GM23338 (cell line): ENCODE measurements around the gene PKD2. TPM values are rescaled to one million over a fixed set of nuclear protein-coding genes. Genes with fewer than 3 reads are reported as not detected.

Experiments used
- ATAC-seq: fragments of 200-7000 bp; cut with Tn5 transposase; 3 replicates; pipeline ENCODE4 v1.9.1; 2020
- DNase-seq: peaks from one replicate; pipeline ENCODE4 v3.0.0-alpha.2; 2015; ENCODE audit warnings: low spot score
- H2AFZ ChIP-seq: fragments of 200-600 bp; sonication (generic); 2 replicates; pipeline ENCODE4 v1.8.0; 2016; ENCODE audit warnings: antibody characterized with exemption, mild to moderate bottlenecking, moderate library complexity
- H3F3A ChIP-seq: fragments of 200-600 bp; sonication (generic); replicated peaks from 2 replicates; pipeline ENCODE4 v1.8.0; 2017; ENCODE audit warnings: antibody characterized with exemption, mixed run types, low read depth
- H3K27ac ChIP-seq: fragments of 200-600 bp; sonication (generic); 2 replicates; pipeline ENCODE4 v1.6.1; 2016; ENCODE audit warnings: low read depth
- H3K27me3 ChIP-seq: fragments of 200-600 bp; sonication (generic); 2 replicates; pipeline ENCODE4 v1.8.0; 2016; ENCODE audit warnings: mild to moderate bottlenecking, mixed run types, moderate library complexity; ENCODE audit not compliant: insufficient read depth
- H3K36me3 ChIP-seq: fragments of 200-600 bp; sonication (generic); 2 replicates; pipeline ENCODE4 v1.8.0; 2016; ENCODE audit warnings: mild to moderate bottlenecking; ENCODE audit not compliant: insufficient read depth
- H3K4me1 ChIP-seq: fragments of 200-600 bp; sonication (generic); 2 replicates; pipeline ENCODE4 v1.8.0; 2016; ENCODE audit warnings: mild to moderate bottlenecking, moderate library complexity; ENCODE audit not compliant: insufficient read depth
- H3K4me2 ChIP-seq: fragments of 200-600 bp; sonication (generic); 2 replicates; pipeline ENCODE4 v1.7.1; 2017; ENCODE audit warnings: mixed run types
- H3K4me3 ChIP-seq: fragments of 200-600 bp; sonication (generic); 2 replicates; pipeline ENCODE4 v1.6.1; 2016; ENCODE audit warnings: mixed run types
- H3K79me2 ChIP-seq: fragments of 200-600 bp; sonication (generic); replicated peaks from 2 replicates; pipeline ENCODE4 v1.8.0; 2017; ENCODE audit warnings: mild to moderate bottlenecking; ENCODE audit not compliant: insufficient read depth
- H3K9me2 ChIP-seq: fragments of 200-600 bp; sonication (generic); 2 replicates; pipeline ENCODE4 v1.8.0; 2017; ENCODE audit not compliant: insufficient read depth
- H4K20me1 ChIP-seq: fragments of 200-600 bp; sonication (generic); replicated peaks from 2 replicates; pipeline ENCODE4 v1.8.0; 2017; ENCODE audit warnings: mild to moderate bottlenecking; ENCODE audit not compliant: insufficient read depth
- H3K27ac Mint-ChIP-seq: 2 replicates; pipeline ENCODE4 v1.8.0; 2020; ENCODE audit warnings: inconsistent platforms, mild to moderate bottlenecking, moderate library complexity, mixed read lengths
- H3K27me3 Mint-ChIP-seq: 3 replicates; pipeline ENCODE4 v1.8.0; 2022; ENCODE audit warnings: low read depth, mild to moderate bottlenecking, moderate library complexity, mixed read lengths, inconsistent platforms; ENCODE audit not compliant: insufficient read depth, poor library complexity
- H3K36me3 Mint-ChIP-seq: 3 replicates; pipeline ENCODE4 v1.8.0; 2021; ENCODE audit warnings: low read depth, mild to moderate bottlenecking, inconsistent platforms, moderate library complexity, mixed read lengths
- H3K4me1 Mint-ChIP-seq: 3 replicates; pipeline ENCODE4 v1.8.0; 2020; ENCODE audit warnings: mild to moderate bottlenecking, inconsistent platforms, mixed read lengths
- H3K4me3 Mint-ChIP-seq: 3 replicates; pipeline ENCODE4 v1.8.0; 2021; ENCODE audit warnings: moderate library complexity, mild to moderate bottlenecking, inconsistent platforms, mixed read lengths
- H3K9me3 Mint-ChIP-seq: 3 replicates; pipeline ENCODE4 v1.8.0; 2020; ENCODE audit warnings: moderate library complexity, mild to moderate bottlenecking, inconsistent platforms, mixed read lengths
- CREB1 ChIP-seq: fragments of 250-450 bp; sonication (Bioruptor Pico); IDR thresholded peaks from 2 replicates; pipeline ENCODE4 v1.5.0; 2020; ENCODE audit warnings: low read depth, mild to moderate bottlenecking, moderate library complexity
- EZH2 ChIP-seq: fragments of 200-600 bp; sonication (generic); IDR thresholded peaks from one replicate; pipeline ENCODE4 v1.8.0; 2017; ENCODE audit warnings: antibody characterized with exemption, mild to moderate bottlenecking, low read depth; ENCODE audit not compliant: unreplicated experiment
- EZH2phosphoT487 ChIP-seq: fragments of 200-600 bp; sonication (generic); IDR thresholded peaks from one replicate; pipeline ENCODE4 v1.8.1; 2018; ENCODE audit warnings: antibody characterized with exemption; ENCODE audit not compliant: unreplicated experiment
- JUNB ChIP-seq: IDR thresholded peaks from one replicate; pipeline ENCODE4 v1.6.1; 2016; ENCODE audit warnings: antibody characterized with exemption; ENCODE audit not compliant: unreplicated experiment
- NANOG ChIP-seq: IDR thresholded peaks from 2 replicates; pipeline ENCODE4 v1.6.1; 2016; ENCODE audit warnings: antibody characterized with exemption, borderline replicate concordance
- POLR2AphosphoS5 ChIP-seq: IDR thresholded peaks from 2 replicates; pipeline ENCODE4 v1.6.1; 2016; ENCODE audit warnings: antibody characterized with exemption, low read depth
- STAT1 ChIP-seq: IDR thresholded peaks from one replicate; pipeline ENCODE4 v1.6.1; 2016; ENCODE audit warnings: antibody characterized with exemption; ENCODE audit not compliant: unreplicated experiment
- ZNF114 ChIP-seq: fragments of 250-450 bp; sonication (Bioruptor Pico); IDR thresholded peaks from 2 replicates; pipeline ENCODE4 v1.5.0; 2020; ENCODE audit warnings: mild to moderate bottlenecking, moderate library complexity
- ZNF331 ChIP-seq: fragments of 250-450 bp; sonication (Bioruptor Pico); IDR thresholded peaks from 2 replicates; pipeline ENCODE4 v1.5.0; 2020; ENCODE audit warnings: low read depth, mild to moderate bottlenecking, moderate library complexity
- polyA plus RNA-seq: library from polyadenylated mRNA; unstranded; fragments of >200 nt; fragmentation: Nextera tagmentation; extraction: Ambion mirVana; gene quantifications from 2 replicates; pipeline ENCODE4 v1.2.1, GENCODE V29; 2016
- total RNA-seq: library from RNA; depleted of rRNA; stranded (reverse); fragments of >200 nt; shearing (Covaris generic); gene quantifications from 2 replicates; pipeline ENCODE4 v1.2.3, GENCODE V29; 2014
- TF ChIP-seq, protein P1 (sequence below): IDR thresholded peaks from one replicate; pipeline ENCODE4 v1.6.1; 2018; ENCODE audit warnings: antibody characterized with exemption; ENCODE audit not compliant: unreplicated experiment
- TF ChIP-seq, protein P2 (sequence below), 2 experiments: fragments of 200-600 bp in 1 of 2; sonication (generic) in 1 of 2; conservative IDR thresholded peaks; 2 replicates each; pipeline versions ENCODE4 v1.5.1 to v1.6.1; 2016 to 2017; ENCODE audit warnings: antibody characterized with exemption in 2 of 2, low read depth in 2 of 2, mild to moderate bottlenecking in 2 of 2, moderate library complexity in 1 of 2
- TF ChIP-seq, protein P3 (sequence below): fragments of 250-450 bp; sonication (Bioruptor Pico); IDR thresholded peaks from 2 replicates; pipeline ENCODE4 v1.5.0; 2020; ENCODE audit warnings: mild to moderate bottlenecking, moderate library complexity

The PKD2 gene
- total and polyA plus RNA-seq, 2 experiments from 2014 or later: 17.9 to 45.3 TPM

DNA sequence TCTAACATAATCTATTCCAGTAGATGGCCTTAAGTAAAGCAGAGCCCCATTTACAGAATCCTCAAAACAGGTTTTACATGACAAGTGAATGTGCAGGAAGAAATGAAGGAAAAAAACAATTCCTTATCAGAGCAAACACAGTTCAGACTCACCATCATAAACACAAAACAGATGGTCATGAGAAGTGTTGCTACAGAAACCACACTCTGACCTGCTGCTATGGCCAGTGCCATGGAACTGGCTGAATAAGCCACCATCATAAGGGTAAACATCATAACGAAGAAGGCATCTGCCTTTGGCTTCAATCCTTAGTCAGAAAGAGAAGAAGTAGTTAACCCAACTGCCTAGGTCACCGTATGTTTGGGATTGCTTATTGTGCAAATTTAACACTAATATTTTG, 89.9 kb downstream of the PKD2 start (continued):
- TF ChIP-seq JUNB: no peak
- TF ChIP-seq EZH2: no peak
- TF ChIP-seq STAT1: no peak
- TF ChIP-seq NANOG: no peak
- TF ChIP-seq, protein P1, sequence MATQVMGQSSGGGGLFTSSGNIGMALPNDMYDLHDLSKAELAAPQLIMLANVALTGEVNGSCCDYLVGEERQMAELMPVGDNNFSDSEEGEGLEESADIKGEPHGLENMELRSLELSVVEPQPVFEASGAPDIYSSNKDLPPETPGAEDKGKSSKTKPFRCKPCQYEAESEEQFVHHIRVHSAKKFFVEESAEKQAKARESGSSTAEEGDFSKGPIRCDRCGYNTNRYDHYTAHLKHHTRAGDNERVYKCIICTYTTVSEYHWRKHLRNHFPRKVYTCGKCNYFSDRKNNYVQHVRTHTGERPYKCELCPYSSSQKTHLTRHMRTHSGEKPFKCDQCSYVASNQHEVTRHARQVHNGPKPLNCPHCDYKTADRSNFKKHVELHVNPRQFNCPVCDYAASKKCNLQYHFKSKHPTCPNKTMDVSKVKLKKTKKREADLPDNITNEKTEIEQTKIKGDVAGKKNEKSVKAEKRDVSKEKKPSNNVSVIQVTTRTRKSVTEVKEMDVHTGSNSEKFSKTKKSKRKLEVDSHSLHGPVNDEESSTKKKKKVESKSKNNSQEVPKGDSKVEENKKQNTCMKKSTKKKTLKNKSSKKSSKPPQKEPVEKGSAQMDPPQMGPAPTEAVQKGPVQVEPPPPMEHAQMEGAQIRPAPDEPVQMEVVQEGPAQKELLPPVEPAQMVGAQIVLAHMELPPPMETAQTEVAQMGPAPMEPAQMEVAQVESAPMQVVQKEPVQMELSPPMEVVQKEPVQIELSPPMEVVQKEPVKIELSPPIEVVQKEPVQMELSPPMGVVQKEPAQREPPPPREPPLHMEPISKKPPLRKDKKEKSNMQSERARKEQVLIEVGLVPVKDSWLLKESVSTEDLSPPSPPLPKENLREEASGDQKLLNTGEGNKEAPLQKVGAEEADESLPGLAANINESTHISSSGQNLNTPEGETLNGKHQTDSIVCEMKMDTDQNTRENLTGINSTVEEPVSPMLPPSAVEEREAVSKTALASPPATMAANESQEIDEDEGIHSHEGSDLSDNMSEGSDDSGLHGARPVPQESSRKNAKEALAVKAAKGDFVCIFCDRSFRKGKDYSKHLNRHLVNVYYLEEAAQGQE: no peak

DNA sequence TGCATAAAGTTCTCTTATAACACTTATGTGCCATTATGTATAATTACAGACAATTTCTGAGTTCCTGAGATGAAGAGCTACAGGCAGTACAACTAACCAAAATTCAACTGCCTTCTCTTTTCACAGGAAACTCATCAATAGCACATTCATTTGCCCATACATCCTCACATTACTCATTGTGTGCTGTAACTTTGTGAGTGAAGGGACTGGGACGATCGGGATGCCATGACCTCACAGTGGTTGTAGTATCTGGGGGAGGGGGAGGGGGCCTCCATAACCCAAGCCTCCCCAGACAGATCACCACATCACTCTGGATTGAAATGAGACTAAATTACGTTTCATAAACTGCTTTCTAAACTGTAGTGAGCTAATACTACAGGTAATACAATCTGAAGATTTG, 90.3 kb downstream of the PKD2 start:
- Histone ChIP-seq H2AFZ (no peak overlapping the region), H3K36me3 (no peaks in the 10 kb centered on the region), H3K79me2 (no peaks in the 10 kb centered on the region), H4K20me1 (no peaks in the 10 kb centered on the region; the same call in none of the 2 replicates), H3F3A (no peaks in the 10 kb centered on the region), H3K27ac (no peak overlapping the region), H3K27me3 (no peaks in the 10 kb centered on the region), H3K4me3 (no peak overlapping the region), H3K9me2 (no peaks in the 10 kb centered on the region), H3K4me2 (no peak overlapping the region), H3K4me1 (0 out of 2 replicates have a peak, but pooled peaks cover 6% of the 10 kb centered on the region)
- ATAC-seq: no peak
- Mint-ChIP-seq H3K27ac (no peak overlapping the region), H3K27me3 (no peaks in the 10 kb centered on the region), H3K9me3 (no peaks in the 10 kb centered on the region), H3K36me3 (no peaks in the 10 kb centered on the region; the same call in 2 of the 3 replicates), H3K4me1 (peaks cover 7% of the 10 kb centered on the region; the same call in 1 of the 3 replicates), H3K4me3 (no peak overlapping the region)
- DNase-seq: no peak
- no peak for TF ChIP-seq ZNF114 (CRISPR knock-in tag)
- TF ChIP-seq JUNB: no peak
- TF ChIP-seq NANOG: no peak
- TF ChIP-seq POLR2AphosphoS5: no peak
- TF ChIP-seq, protein P2, sequence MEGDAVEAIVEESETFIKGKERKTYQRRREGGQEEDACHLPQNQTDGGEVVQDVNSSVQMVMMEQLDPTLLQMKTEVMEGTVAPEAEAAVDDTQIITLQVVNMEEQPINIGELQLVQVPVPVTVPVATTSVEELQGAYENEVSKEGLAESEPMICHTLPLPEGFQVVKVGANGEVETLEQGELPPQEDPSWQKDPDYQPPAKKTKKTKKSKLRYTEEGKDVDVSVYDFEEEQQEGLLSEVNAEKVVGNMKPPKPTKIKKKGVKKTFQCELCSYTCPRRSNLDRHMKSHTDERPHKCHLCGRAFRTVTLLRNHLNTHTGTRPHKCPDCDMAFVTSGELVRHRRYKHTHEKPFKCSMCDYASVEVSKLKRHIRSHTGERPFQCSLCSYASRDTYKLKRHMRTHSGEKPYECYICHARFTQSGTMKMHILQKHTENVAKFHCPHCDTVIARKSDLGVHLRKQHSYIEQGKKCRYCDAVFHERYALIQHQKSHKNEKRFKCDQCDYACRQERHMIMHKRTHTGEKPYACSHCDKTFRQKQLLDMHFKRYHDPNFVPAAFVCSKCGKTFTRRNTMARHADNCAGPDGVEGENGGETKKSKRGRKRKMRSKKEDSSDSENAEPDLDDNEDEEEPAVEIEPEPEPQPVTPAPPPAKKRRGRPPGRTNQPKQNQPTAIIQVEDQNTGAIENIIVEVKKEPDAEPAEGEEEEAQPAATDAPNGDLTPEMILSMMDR (conservative IDR thresholded peaks at IDR 0.05; ENCODE audit: low read depth in 2 of 2): no peak
- no peak for TF ChIP-seq ZNF331 (CRISPR knock-in tag)
- TF ChIP-seq CREB1 (CRISPR knock-in tag): no peak
- TF ChIP-seq EZH2phosphoT487: no peak
- TF ChIP-seq EZH2: no peak
- no peak for TF ChIP-seq STAT1
- TF ChIP-seq, protein P3, sequence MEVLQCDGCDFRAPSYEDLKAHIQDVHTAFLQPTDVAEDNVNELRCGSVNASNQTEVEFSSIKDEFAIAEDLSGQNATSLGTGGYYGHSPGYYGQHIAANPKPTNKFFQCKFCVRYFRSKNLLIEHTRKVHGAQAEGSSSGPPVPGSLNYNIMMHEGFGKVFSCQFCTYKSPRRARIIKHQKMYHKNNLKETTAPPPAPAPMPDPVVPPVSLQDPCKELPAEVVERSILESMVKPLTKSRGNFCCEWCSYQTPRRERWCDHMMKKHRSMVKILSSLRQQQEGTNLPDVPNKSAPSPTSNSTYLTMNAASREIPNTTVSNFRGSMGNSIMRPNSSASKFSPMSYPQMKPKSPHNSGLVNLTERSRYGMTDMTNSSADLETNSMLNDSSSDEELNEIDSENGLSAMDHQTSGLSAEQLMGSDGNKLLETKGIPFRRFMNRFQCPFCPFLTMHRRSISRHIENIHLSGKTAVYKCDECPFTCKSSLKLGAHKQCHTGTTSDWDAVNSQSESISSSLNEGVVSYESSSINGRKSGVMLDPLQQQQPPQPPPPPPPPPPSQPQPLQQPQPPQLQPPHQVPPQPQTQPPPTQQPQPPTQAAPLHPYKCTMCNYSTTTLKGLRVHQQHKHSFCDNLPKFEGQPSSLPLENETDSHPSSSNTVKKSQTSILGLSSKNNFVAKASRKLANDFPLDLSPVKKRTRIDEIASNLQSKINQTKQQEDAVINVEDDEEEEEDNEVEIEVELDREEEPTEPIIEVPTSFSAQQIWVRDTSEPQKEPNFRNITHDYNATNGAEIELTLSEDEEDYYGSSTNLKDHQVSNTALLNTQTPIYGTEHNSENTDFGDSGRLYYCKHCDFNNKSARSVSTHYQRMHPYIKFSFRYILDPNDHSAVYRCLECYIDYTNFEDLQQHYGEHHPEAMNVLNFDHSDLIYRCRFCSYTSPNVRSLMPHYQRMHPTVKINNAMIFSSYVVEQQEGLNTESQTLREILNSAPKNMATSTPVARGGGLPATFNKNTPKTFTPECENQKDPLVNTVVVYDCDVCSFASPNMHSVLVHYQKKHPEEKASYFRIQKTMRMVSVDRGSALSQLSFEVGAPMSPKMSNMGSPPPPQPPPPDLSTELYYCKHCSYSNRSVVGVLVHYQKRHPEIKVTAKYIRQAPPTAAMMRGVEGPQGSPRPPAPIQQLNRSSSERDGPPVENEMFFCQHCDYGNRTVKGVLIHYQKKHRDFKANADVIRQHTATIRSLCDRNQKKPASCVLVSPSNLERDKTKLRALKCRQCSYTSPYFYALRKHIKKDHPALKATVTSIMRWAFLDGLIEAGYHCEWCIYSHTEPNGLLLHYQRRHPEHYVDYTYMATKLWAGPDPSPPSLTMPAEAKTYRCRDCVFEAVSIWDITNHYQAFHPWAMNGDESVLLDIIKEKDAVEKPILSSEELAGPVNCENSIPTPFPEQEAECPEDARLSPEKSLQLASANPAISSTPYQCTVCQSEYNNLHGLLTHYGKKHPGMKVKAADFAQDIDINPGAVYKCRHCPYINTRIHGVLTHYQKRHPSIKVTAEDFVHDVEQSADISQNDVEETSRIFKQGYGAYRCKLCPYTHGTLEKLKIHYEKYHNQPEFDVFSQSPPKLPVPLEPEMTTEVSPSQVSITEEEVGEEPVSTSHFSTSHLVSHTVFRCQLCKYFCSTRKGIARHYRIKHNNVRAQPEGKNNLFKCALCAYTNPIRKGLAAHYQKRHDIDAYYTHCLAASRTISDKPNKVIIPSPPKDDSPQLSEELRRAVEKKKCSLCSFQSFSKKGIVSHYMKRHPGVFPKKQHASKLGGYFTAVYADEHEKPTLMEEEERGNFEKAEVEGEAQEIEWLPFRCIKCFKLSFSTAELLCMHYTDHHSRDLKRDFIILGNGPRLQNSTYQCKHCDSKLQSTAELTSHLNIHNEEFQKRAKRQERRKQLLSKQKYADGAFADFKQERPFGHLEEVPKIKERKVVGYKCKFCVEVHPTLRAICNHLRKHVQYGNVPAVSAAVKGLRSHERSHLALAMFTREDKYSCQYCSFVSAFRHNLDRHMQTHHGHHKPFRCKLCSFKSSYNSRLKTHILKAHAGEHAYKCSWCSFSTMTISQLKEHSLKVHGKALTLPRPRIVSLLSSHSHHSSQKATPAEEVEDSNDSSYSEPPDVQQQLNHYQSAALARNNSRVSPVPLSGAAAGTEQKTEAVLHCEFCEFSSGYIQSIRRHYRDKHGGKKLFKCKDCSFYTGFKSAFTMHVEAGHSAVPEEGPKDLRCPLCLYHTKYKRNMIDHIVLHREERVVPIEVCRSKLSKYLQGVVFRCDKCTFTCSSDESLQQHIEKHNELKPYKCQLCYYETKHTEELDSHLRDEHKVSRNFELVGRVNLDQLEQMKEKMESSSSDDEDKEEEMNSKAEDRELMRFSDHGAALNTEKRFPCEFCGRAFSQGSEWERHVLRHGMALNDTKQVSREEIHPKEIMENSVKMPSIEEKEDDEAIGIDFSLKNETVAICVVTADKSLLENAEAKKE (CRISPR knock-in tag): no peak
